Measurements from ENCODE around the gene KRT72. TPM values are rescaled to one million over a fixed set of nuclear protein-coding genes. Genes with fewer than 3 reads are reported as not detected.

KRT72 gene
- total RNA-seq, 1 donor from 2014 or later: not detected

DNA sequence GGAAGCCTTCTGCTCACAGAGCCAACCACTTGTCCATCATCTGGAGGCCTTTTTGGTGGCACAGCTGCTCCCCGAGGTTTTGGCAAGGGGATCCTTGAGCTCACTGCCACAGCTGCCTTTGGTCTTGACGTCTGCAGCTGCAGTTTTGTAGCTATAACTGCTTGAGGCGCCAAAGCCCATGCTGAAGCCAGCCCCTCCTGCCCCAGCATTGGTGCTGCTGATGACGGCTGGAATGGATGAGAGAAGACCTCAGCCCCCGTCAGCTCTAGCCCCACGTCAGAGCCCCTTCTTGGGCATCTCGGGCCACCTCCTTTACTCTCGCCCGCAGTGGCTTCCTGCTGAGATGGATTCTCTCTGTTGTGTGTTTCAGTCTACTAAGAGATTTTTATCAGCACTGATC, 15.3 kb downstream of the KRT72 start:
- ATAC-seq (ENCODE audit: poor library complexity) (no peak), DNase-seq (no peak)
- intact Hi-C loops (cut with DNase I): loop anchor here (10.0 kb wide), 1 partner anchor 431 kb away; no protein-coding TSS in a partner anchor

- intact Hi-C loops (cut with DNase I): loop anchor here (10.0 kb wide), 1 partner anchor 430 kb away; no protein-coding TSS in a partner anchor
- ATAC-seq (ENCODE audit: poor library complexity) (no peak), DNase-seq (no peak)
Observed at GRCh38 chr12:52585066-52585465, 16.2 kb downstream of the KRT72 start.

DNA sequence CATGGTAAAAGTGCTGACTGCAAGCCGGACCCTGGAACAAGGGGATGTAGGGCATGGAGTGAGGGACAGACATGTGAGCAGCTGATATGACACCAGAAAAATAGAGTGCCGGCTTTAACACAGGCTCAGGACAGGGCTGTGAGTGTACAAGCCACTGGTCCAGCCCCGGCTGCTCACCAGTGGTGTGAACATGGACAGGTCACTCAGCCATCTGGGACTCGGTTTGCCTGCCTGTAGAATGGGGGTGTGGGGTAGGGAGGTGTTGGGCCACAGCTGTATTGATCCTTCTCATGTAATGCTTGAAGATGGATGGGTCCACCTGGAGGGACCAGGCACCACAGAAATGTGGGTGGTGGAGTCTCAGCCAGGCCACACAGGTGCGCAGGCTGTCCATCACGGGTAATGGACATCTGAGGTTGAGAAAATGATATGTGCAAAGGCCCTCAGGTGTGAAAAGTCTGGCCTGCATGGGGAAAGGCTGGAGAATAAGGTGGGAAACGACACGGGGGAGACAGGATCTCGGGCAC, 17.0 kb downstream of the KRT72 start:
- DNase-seq (no peak), ATAC-seq (ENCODE audit: poor library complexity) (no peak)
- intact Hi-C loops (cut with DNase I): loop anchor here (10.0 kb wide), 1 partner anchor 429 kb away; no protein-coding TSS in a partner anchor

GRCh38 chr12:52582971-52583456, 18.2 kb downstream of the KRT72 start:
- no peak for DNase-seq
- intact Hi-C loops (cut with DNase I): loop anchor here (2.0 to 10.0 kb wide), 2 partner anchors 298 to 428 kb away; no protein-coding TSS in a partner anchor
- ATAC-seq (ENCODE audit: poor library complexity): peak; percentile 90

- DNase-seq (no peak), ATAC-seq (ENCODE audit: poor library complexity) (no peak)
- intact Hi-C loops (cut with DNase I): loop anchor here (2.0 to 10.0 kb wide), 2 partner anchors 298 to 428 kb away; no protein-coding TSS in a partner anchor
Observed at GRCh38 chr12:52582486-52582885, 18.8 kb downstream of the KRT72 start.

- ATAC-seq (ENCODE audit: poor library complexity): no peak
Observed at GRCh38 chr12:52581481-52581880, 19.8 kb downstream of the KRT72 start.

DNA sequence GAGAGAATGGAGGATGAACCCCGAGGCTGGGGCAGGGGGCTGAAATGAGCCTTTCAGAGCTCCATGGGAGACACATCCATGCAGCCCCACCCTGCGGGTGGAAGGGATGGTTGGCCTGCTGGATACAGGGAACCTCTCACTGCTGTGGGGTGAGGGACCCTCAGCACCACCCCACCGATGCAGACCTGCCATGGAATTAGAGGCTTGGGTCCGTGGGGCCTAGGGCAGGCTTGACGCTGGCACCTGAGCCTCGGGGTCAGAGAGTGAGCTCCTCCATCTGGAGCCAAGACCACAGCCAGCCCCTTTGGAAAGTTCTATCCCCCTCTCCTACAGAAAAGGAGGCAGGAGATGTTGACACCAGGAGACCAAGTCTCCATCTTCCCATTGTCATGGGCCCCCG, 20.2 kb downstream of the KRT72 start:
- DNase-seq (no peak), ATAC-seq (ENCODE audit: poor library complexity) (no peak)
- intact Hi-C loops (cut with DNase I): loop anchor here (10.0 kb wide), 1 partner anchor 426 kb away; no protein-coding TSS in a partner anchor

More at GRCh38 chr12:52581481-52581880, 19.8 kb downstream of the KRT72 start:
- intact Hi-C loops (cut with DNase I): loop anchor here (10.0 kb wide), 1 partner anchor 427 kb away; no protein-coding TSS in a partner anchor
- DNase-seq: no peak

DNA sequence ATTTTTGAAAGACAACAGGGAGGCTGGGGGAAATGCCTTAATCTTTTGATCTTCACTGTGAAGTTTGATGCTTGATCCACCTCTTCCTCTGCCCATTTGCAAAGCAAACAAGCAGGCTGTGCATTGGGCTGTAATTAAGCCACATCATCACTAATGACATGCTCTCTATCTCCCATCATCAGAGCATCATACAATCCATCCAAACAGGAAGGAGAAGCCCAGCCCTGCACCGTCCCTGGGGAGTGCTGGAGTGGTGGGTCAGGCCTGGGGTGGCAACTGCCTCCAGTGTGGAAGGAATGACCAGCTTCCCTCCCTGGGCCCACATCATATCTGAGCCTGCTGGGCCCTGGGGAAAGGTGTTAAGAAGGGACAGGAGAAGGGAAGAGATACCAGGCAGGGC, 20.8 kb downstream of the KRT72 start:
- DNase-seq (no peak), ATAC-seq (ENCODE audit: poor library complexity) (no peak)
- intact Hi-C loops (cut with DNase I): loop anchor here (10.0 kb wide), 1 partner anchor 426 kb away; no protein-coding TSS in a partner anchor

DNA sequence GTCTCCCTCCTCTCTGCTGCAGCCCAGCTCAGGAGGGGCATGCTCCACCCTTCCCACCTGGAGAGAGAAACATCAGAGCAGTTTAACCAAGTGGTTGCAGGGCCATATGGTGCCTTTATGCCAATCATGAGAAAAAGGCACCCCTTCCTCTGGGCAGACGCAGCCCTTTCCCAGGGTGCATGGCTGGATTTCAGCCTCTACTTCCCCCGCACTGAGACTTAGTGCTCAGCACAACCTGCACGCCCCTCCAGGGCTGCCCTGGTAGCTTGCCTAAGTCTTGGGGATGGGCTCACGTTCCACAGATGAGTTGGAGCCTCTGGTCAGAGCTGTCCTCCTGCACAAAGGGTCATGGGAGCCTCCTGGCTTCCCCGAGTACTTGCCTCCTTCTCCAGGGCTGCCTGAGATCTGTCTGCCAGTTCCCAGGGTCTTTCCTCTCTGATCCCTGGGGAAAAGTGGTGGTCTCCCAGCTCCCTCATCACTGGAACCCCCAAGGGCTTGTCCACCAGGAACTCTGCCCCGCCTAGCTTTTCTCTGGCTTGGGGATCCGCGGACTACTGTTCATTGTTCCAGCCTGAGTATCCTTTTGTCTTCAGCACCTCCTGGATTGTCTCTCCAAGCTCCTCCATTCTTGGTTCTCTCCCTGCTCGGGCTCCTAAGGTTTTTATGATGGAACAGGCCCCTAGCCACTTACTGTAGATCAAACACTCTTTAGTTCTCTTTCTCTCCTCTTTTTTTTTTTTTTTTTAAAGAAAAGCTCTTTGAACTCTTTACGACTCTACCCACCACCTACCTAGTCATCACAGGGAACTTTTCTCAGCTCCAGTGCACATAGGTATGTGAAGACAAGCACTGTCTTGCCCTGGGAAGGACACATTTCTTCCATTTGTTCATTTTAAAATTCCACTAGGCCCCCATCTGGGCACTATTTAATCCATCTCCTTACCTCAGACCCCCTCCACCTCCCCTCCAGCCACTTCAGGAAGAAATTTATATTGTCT, 21.5 kb downstream of the KRT72 start:
- no peak for ATAC-seq (ENCODE audit: poor library complexity)
- intact Hi-C loops (cut with DNase I): loop anchor here (10.0 kb wide), 1 partner anchor 425 kb away; no protein-coding TSS in a partner anchor
- DNase-seq: no peak

DNA sequence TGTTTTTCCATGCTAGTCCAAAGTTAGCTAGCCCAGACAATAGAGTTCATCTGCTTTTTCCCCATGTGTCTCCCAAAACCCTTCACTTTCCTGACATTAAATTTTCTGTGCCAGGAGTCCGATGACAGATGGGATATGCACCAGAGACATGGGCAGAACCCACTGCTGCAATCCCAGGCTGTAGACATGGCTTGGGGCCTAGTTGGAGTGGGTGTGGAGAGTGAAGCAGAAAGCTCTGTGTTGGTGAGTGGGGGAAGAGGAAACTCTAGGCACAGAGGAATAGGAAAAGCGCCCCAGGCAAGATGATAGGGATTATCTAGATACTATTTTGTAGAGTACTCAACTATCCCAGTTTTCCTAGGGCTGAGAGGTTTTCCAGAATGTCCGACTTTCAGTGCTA, 22.8 kb downstream of the KRT72 start:
- intact Hi-C loops (cut with DNase I): no loop called here
- ATAC-seq (ENCODE audit: poor library complexity) (no peak), DNase-seq (no peak)

DNA sequence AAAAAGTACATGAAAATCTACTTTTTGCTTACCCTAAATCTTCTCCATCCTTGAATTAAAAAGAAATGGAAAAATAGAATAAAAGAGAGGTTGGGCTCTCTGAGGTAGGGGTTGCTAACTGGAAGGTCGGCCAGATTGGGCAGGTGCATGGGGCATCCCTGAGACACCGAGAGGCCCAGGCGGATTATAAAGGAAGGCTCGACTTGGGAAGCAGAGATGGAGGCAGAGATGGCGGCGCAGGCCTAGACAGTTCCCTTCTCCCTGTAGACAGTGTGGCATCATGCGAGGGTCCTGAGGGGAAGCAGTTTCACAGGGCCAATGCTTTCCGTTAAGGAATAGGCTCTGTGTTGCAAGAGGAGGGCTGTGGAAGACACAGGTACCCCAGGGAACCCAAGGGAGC, 23.9 kb downstream of the KRT72 start:
- no peak for DNase-seq
- intact Hi-C loops (cut with DNase I): no loop called here
- ATAC-seq (ENCODE audit: poor library complexity): no peak

DNA sequence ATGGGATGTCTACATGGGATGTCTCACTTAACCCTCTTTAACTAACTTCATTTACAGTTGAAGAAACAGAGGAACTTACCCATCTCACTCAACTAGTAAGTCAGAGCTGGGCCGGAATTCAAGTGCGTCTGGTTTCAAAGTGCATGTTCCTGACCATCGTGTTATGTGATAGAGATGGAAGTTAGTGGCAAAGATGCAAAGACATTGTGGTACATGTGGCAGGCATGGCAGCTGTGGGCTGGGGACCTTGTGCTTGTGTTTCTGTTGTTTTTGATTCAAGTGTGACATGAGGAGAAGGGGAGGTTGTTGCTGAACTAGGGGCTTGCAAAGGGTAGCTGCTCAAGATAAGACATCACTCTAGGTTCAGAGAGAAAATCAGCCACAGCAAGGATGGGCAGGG, 25.3 kb downstream of the KRT72 start:
- no peak for ATAC-seq (ENCODE audit: poor library complexity)
- intact Hi-C loops (cut with DNase I): no loop called here
- DNase-seq: no peak

DNA sequence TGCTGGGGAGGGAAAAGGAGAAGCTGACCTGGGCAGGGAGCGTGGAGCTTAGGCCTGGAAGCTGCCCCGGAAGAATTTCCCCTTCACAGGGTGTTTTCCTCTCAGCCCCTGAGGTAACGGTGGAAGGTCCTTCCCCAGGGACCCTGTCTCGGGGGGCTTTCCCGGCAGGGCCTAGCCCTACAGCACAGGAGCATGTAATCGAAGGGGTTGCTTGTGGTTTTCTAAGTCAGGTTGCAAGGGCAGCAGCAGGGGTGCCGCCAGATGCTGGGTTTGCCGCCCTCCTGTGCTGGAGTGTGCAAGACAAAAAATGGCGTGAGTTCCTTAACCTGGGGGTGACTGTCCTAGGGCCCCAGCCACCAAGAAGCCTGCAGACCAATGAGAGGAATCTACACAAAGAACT, 26.0 kb downstream of the KRT72 start:
- intact Hi-C loops (cut with DNase I): no loop called here
- ATAC-seq (ENCODE audit: poor library complexity) (no peak), DNase-seq (no peak)

DNA sequence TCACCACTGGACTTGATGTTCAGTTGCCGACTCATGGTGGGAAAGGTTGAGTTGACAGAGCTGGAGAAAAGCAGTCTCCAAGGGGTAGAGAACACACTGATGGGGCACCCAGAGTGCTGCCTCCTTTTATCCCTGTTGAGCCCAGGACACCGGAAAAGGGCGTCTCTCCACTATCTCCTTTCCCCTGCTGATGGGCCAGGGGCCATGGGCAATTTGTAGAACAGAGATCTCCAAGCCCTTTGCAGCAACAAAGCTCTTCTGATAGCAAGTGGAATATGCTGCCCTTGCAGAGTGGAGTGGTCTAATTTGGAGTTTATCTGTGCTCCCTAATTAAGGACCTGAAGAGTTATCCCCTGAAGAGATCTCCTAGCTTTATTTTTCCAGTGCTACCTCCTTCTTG, 27.5 kb downstream of the KRT72 start, which contains the start of gene KRT74:
KRT74 (minus strand) TSS at position 101 of the 400 bp plus-strand sequence; CDS start at position 35, 66 bp downstream.
- DNase-seq: no peak
- no peak for ATAC-seq (ENCODE audit: poor library complexity)
- intact Hi-C loops (cut with DNase I): no loop called here

DNA sequence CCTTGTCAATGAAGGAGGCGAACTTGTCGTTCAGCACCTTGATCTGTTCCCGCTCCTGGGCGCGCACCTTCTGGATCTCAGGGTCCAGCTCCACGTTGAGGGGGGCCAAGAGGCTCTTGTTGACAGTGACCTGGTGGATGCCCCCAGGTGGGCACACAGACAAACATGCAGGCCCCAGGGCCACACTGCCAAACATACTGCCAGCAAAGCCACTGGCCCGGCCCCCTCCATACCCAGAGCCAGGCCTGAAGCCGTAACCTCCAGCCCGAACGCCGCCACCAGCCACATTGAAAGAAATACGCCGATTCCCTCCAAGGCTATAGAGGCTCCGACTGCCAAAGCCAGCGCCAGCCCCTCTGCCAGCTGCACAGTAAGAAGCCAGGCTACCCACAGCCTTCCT, 28.0 kb downstream of the KRT72 start:
- DNase-seq: no peak
- intact Hi-C loops (cut with DNase I): no loop called here
- no peak for ATAC-seq (ENCODE audit: poor library complexity)

DNA sequence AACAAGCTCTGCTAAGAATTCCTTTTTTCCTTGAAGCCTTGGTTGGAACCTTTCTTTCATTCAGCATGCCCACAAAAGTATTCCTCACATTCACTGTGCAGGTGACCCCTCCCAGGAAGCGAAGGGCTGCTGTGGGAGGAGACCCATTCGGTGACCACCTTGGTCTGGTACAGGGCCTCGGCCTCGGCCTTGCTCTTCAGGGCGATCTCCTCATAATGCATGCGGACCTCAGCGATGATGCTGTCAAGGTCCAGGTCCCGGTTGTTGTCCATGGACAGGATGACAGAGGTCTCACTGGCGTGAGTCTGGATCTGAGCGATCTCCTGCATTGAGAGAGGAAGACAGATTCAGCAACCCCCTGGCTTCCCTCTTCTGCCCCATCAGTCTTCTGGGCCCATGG, 30.8 kb downstream of the KRT72 start:
- ATAC-seq (ENCODE audit: poor library complexity) (no peak), DNase-seq (no peak)
- intact Hi-C loops (cut with DNase I): no loop called here

DNA sequence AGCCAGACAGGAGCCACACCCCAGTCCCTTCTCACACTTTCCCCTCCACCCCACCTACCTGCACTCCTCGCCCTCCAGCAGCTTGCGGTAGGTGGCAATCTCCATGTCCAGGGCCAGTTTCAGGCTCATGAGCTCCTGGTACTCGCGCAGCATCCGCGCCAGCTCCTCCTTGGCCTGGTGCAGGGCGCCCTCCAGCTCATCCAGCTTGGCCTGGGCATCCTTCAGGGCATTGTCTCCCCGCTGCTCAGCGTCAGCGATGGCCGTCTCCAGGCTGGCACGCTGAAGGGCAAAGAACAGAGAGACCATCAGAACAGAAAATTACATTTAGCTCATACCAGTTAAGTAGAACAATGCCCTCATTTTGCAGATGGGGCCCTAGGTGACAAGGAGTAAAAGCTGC, 33.2 kb downstream of the KRT72 start:
- ATAC-seq (ENCODE audit: poor library complexity): no peak
- no peak for DNase-seq
- intact Hi-C loops (cut with DNase I): no loop called here

DNA sequence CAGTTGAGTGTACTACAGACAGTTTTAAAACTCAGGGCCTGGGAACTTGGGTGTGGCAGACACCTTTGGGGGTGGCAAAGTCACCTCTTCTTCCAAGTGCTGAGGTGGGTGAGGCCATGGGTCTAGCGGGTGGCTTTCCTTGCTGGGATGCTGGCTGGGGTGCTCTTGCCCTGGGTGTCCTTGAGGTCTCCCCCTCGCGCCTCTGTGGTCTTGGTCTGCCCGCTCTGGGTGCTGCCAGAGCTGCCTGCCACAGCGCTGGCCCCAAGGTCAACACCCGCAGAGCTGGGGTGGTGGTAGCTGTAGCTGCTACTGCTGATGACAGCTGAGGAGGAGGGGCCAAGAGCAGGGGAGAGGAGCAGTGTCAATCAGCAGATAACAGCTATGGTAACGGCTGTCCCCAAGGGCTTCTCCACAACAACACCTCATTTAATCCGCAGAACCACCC, 34.4 kb downstream of the KRT72 start:
- intact Hi-C loops (cut with DNase I): no loop called here
- DNase-seq (peak; percentile 75), ATAC-seq (ENCODE audit: poor library complexity) (peak; percentile 96)

DNA sequence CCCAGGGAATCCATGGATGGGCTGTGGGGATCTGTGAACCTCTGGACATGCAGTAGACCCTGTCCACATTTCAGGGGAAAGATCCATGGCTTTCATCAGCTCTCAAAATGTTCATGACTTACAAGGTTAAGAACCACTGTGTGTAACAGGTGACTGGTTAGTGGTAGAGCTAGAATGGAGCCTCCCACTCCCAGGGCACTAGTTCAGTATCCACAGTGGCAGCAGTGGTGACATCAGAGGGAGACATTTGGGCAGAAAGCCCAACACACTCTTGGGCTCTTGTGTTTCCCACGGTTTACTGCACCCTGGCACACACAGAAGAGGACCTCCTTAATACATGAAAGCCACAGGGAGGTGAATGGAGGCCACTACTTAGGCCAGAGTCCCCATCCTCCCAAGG, 36.7 kb downstream of the KRT72 start:
- ATAC-seq (ENCODE audit: poor library complexity) (no peak), DNase-seq (no peak)
- intact Hi-C loops (cut with DNase I): no loop called here

Data from Right ventricle myocardium superior (tissue), 1 donor.